ENCODE measurements around the gene SLC13A3. TPM values are rescaled to one million over a fixed set of nuclear protein-coding genes. Genes with fewer than 3 reads are reported as not detected.

The SLC13A3 gene
- total RNA-seq, 1 donor from 2014 or later = 7.4 TPM

- TF ChIP-seq EZH2phosphoT487 (IDR thresholded peaks at IDR 0.05) (no peak), EZH2 (IDR thresholded peaks at IDR 0.05) (no peak), CTCF (IDR thresholded peaks at IDR 0.05) (no peak)
- peaks cover 16% of the 10 kb centered on the region for H4K20me1 ChIP-seq (ENCODE audit: low read depth)
- H3K4me1 ChIP-seq = peaks cover 26% of the 10 kb centered on the region
- peaks cover 50% of the 10 kb centered on the region for H3K27me3 ChIP-seq
- H3K9me3 ChIP-seq (ENCODE audit: low read depth) = peaks cover 10% of the 10 kb centered on the region
- DNase-seq (ENCODE audit: low spot score) = no peak
- Mint-ChIP-seq H3K36me3 (peaks cover 3% of the 10 kb centered on the region), H3K4me3 (peak overlapping the region; percentile 57), H3K9me3 (peaks cover 21% of the 10 kb centered on the region), H3K4me1 (peaks cover 63% of the 10 kb centered on the region), H3K27me3 (ENCODE audit: insufficient read depth, low read depth) (peaks cover 9% of the 10 kb centered on the region), H3K27ac (peak overlapping the region; percentile 92)
- H3K4me3 ChIP-seq = no peak overlapping the region
- H2AFZ ChIP-seq (replicated peaks) = no peak overlapping the region
- H3K79me2 ChIP-seq (ENCODE audit: low read depth) = no peaks in the 10 kb centered on the region
- H3K4me2 ChIP-seq = no peak overlapping the region
- H3K9ac ChIP-seq = no peak overlapping the region
- peaks cover 16% of the 10 kb centered on the region for H3F3A ChIP-seq (ENCODE audit: low read depth)
- H3K36me3 ChIP-seq = no peaks in the 10 kb centered on the region
- no peak overlapping the region for H3K27ac ChIP-seq
These were observed 24.5 kb downstream of the SLC13A3 start for GRCh38 chr20:46626758-46627157.

- Histone ChIP-seq H3K27ac (no peak overlapping the region), H2AFZ (replicated peaks) (no peak overlapping the region), H3K4me2 (no peak overlapping the region), H3F3A (ENCODE audit: low read depth) (peaks cover 20% of the 10 kb centered on the region), H3K4me1 (peaks cover 23% of the 10 kb centered on the region), H4K20me1 (ENCODE audit: low read depth) (peaks cover 24% of the 10 kb centered on the region), H3K79me2 (ENCODE audit: low read depth) (no peaks in the 10 kb centered on the region), H3K9ac (no peak overlapping the region), H3K36me3 (no peaks in the 10 kb centered on the region), H3K27me3 (peaks cover 58% of the 10 kb centered on the region), H3K9me3 (ENCODE audit: low read depth) (peaks cover 10% of the 10 kb centered on the region), H3K4me3 (no peak overlapping the region)
- no peak overlapping the region for H3K4me3 Mint-ChIP-seq
- peaks cover 24% of the 10 kb centered on the region for H3K9me3 Mint-ChIP-seq
- H3K27me3 Mint-ChIP-seq (ENCODE audit: insufficient read depth, low read depth) = peaks cover 6% of the 10 kb centered on the region
- no peak for DNase-seq (ENCODE audit: low spot score)
- H3K27ac Mint-ChIP-seq = peak overlapping the region; percentile 92
- peaks cover 3% of the 10 kb centered on the region for H3K36me3 Mint-ChIP-seq
- peaks cover 61% of the 10 kb centered on the region for H3K4me1 Mint-ChIP-seq
- TF ChIP-seq EZH2 (IDR thresholded peaks at IDR 0.05) (no peak), CTCF (IDR thresholded peaks at IDR 0.05) (no peak), EZH2phosphoT487 (IDR thresholded peaks at IDR 0.05) (no peak)
These were observed 25.3 kb downstream of the SLC13A3 start for GRCh38 chr20:46625875-46626373.

- Mint-ChIP-seq H3K4me3 (no peak overlapping the region), H3K36me3 (no peaks in the 10 kb centered on the region), H3K27me3 (ENCODE audit: insufficient read depth, low read depth) (peaks cover 6% of the 10 kb centered on the region), H3K9me3 (peaks cover 20% of the 10 kb centered on the region), H3K4me1 (peaks cover 61% of the 10 kb centered on the region), H3K27ac (no peak overlapping the region)
- no peak for TF ChIP-seq CTCF (IDR thresholded peaks at IDR 0.05)
- no peak for TF ChIP-seq EZH2 (IDR thresholded peaks at IDR 0.05)
- TF ChIP-seq EZH2phosphoT487 (IDR thresholded peaks at IDR 0.05) = no peak
- H3K9ac ChIP-seq = no peak overlapping the region
- H3F3A ChIP-seq (ENCODE audit: low read depth) = peaks cover 20% of the 10 kb centered on the region
- H3K4me2 ChIP-seq = no peak overlapping the region
- no peaks in the 10 kb centered on the region for H3K36me3 ChIP-seq
- H2AFZ ChIP-seq (replicated peaks) = no peak overlapping the region
- H3K4me1 ChIP-seq = peaks cover 22% of the 10 kb centered on the region
- H3K27ac ChIP-seq = no peak overlapping the region
- H3K4me3 ChIP-seq = no peak overlapping the region
- H3K27me3 ChIP-seq = peaks cover 68% of the 10 kb centered on the region
- peaks cover 33% of the 10 kb centered on the region for H4K20me1 ChIP-seq (ENCODE audit: low read depth)
- peaks cover 10% of the 10 kb centered on the region for H3K9me3 ChIP-seq (ENCODE audit: low read depth)
- DNase-seq (ENCODE audit: low spot score) = no peak
- H3K79me2 ChIP-seq (ENCODE audit: low read depth) = no peaks in the 10 kb centered on the region
These were observed 26.3 kb downstream of the SLC13A3 start for GRCh38 chr20:46624946-46625345.

All from neural progenitor cell (in vitro differentiated cells).